B cell (primary cell): ENCODE measurements around the gene LUC7L. TPM values are rescaled to one million over a fixed set of nuclear protein-coding genes. Genes with fewer than 3 reads are reported as not detected.
"Not testable (repeated sequence)": the region's sequence is repeated elsewhere in the genome, so short reads cannot be mapped to it uniquely, and the experiment has no call there.

Source experiments
- ATAC-seq: fragments of 200-7000 bp; cut with Tn5 transposase; one replicate; pipeline ENCODE4 v1.10.0; 2021; ENCODE audit warnings: low read depth, mild to moderate bottlenecking, moderate number of reproducible peaks, moderate library complexity
- CTCF ChIA-PET: fragments of 350-600 bp; sonication (Branson Sonifier 250); formaldehyde crosslinking; loops from one replicate; lab custom pipeline; 2021; ENCODE audit warnings: antibody characterized with exemption, inconsistent platforms; lab: Charles Lee
- POLR2A ChIA-PET: fragments of 350-600 bp; sonication (Branson Sonifier 250); formaldehyde crosslinking; loops from one replicate; lab custom pipeline; 2021; ENCODE audit warnings: antibody characterized with exemption; lab: Charles Lee
- DNase-seq: peaks from one replicate; pipeline ENCODE4 v3.0.0; 2013
- H2AFZ ChIP-seq: 2 replicates; pipeline ENCODE4 v1.6.1; 2012; ENCODE audit warnings: mild to moderate bottlenecking, low read depth, low read length; ENCODE audit not compliant: insufficient read depth, poor library complexity, severe bottlenecking
- H3K27ac ChIP-seq, 2 donors: 1 replicate in 1 of 2; 2 replicates in 1 of 2; pipeline ENCODE4 v1.5.1; 2012 to 2013; ENCODE audit warnings: low read length in 2 of 2, mild to moderate bottlenecking in 2 of 2, moderate library complexity in 1 of 2
- H3K27me3 ChIP-seq, 4 experiments: fragments of 200-600 bp in 1 of 4; sonication (generic) in 1 of 4; replicated peaks in 1 of 4; 1 replicate in 2 of 4; 2 replicates in 2 of 4; pipeline versions ENCODE4 v1.6.1 to v1.7.0; 2013 to 2016; ENCODE audit warnings: low read length in 3 of 4, mild to moderate bottlenecking in 2 of 4, mixed read lengths in 1 of 4, moderate library complexity in 1 of 4; ENCODE audit not compliant: insufficient read depth in 4 of 4, control insufficient read depth in 3 of 4; ENCODE audit errors: control extremely low read depth in 1 of 4
- H3K36me3 ChIP-seq, 2 experiments: replicated peaks in 1 of 2; 1 replicate in 1 of 2; 2 replicates in 1 of 2; pipeline versions ENCODE4 v1.6.1 to v1.7.1; 2013; ENCODE audit warnings: low read length in 1 of 2; ENCODE audit not compliant: insufficient read depth in 2 of 2, control insufficient read depth in 1 of 2; ENCODE audit errors: control extremely low read depth in 1 of 2, extremely low read depth in 1 of 2
- H3K4me1 ChIP-seq, 2 donors: fragments of 200-600 bp in 1 of 2; sonication (generic) in 1 of 2; 1 replicate in 1 of 2; 2 replicates in 1 of 2; pipeline versions ENCODE4 v1.5.1 to v1.6.1; 2013 to 2017; ENCODE audit warnings: low read length in 2 of 2; ENCODE audit not compliant: control insufficient read depth in 2 of 2, insufficient read depth in 2 of 2
- H3K4me2 ChIP-seq: replicated peaks from 2 replicates; pipeline ENCODE3; 2012; ENCODE audit warnings: mild to moderate bottlenecking, low read depth, low read length; ENCODE audit not compliant: poor library complexity, severe bottlenecking
- H3K4me3 ChIP-seq, 5 experiments: fragments of 200-600 bp in 1 of 5; sonication (generic) in 1 of 5; 1 replicate in 3 of 5; 2 replicates in 2 of 5; pipeline versions ENCODE4 v1.5.1 to v1.7.0; 2011 to 2016; ENCODE audit warnings: low read length in 4 of 5, mild to moderate bottlenecking in 4 of 5, low read depth in 2 of 5, control low read depth in 1 of 5, moderate library complexity in 1 of 5; ENCODE audit not compliant: insufficient read depth in 1 of 5; ENCODE audit errors: control extremely low read depth in 1 of 5, extremely low read depth in 1 of 5
- H3K79me2 ChIP-seq: fragments of 200-600 bp; sonication (generic); one replicate; pipeline ENCODE4 v1.6.0; 2016; ENCODE audit warnings: low read length; ENCODE audit not compliant: control insufficient read depth, insufficient read depth
- H3K9ac ChIP-seq: fragments of 200-600 bp; sonication (generic); 2 replicates; pipeline ENCODE4 v1.6.1; 2017; ENCODE audit warnings: mild to moderate bottlenecking, low read length, moderate library complexity
- H3K9me3 ChIP-seq, 3 donors: one replicate each; pipeline versions ENCODE4 v1.6.1 to v1.7.1; 2013; ENCODE audit warnings: low read length in 2 of 3; ENCODE audit not compliant: control insufficient read depth in 2 of 3, insufficient read depth in 1 of 3; ENCODE audit errors: control extremely low read depth in 1 of 3
- H4K20me1 ChIP-seq: 2 replicates; pipeline ENCODE4 v1.6.0; 2012; ENCODE audit warnings: mild to moderate bottlenecking, low read length; ENCODE audit not compliant: insufficient read depth, control insufficient read depth, poor library complexity, severe bottlenecking
- H3K27ac Mint-ChIP-seq: one replicate; pipeline ENCODE4 v1.8.0; 2021; ENCODE audit warnings: mixed read lengths
- H3K27me3 Mint-ChIP-seq: one replicate; pipeline ENCODE4 v1.8.0; 2021; ENCODE audit warnings: mixed read lengths
- H3K4me1 Mint-ChIP-seq: one replicate; pipeline ENCODE4 v1.8.0; 2021; ENCODE audit warnings: mixed read lengths
- H3K4me3 Mint-ChIP-seq: one replicate; pipeline ENCODE4 v1.8.0; 2021; ENCODE audit warnings: mixed read lengths
- H3K9me3 Mint-ChIP-seq: one replicate; pipeline ENCODE4 v1.8.0; 2022; ENCODE audit warnings: mixed read lengths; ENCODE audit not compliant: insufficient read depth
- EZH2 ChIP-seq: IDR thresholded peaks from 2 replicates; pipeline ENCODE4 v1.6.1; 2012; ENCODE audit warnings: borderline replicate concordance, low read depth, mild to moderate bottlenecking, moderate library complexity, low read length; ENCODE audit not compliant: insufficient read depth, poor library complexity, severe bottlenecking
- WGBS: methylation state at CpG from one replicate; pipeline ENCODE4 v1.1.5; 2013; ENCODE audit warnings: missing lambda C conversion rate; ENCODE audit not compliant: insufficient coverage; 5-methylcytosine and 5-hydroxymethylcytosine counted together
- intact Hi-C: fragments of 100-400 bp; cut with micrococcal nuclease; formaldehyde crosslinking; loops from one replicate; pipeline ENCODE4 v1.10.0; 2022
- polyA plus RNA-seq: library from polyadenylated mRNA; depleted of rRNA; stranded (reverse); fragments of >200 nt; gene quantifications from 2 replicates; pipeline ENCODE4 v1.2.3, GENCODE V29; 2012
- total RNA-seq, 2 donors: library from RNA; stranded (reverse); fragments of 120-200 nt in 1 of 2; gene quantifications; 1 replicate in 1 of 2; 2 replicates in 1 of 2; pipeline versions ENCODE4 v1.2.3 to v1.2.4, GENCODE V29; 2013 to 2022
- TF ChIP-seq, protein P1 (sequence below): fragments of 200-600 bp; IDR thresholded peaks from one replicate; pipeline ENCODE4 v1.8.0; 2022; ENCODE audit warnings: antibody characterized with exemption, mild to moderate bottlenecking

The LUC7L gene
- total and polyA plus RNA-seq, 2 donors (not counting 1 experiment from before 2014, with no cell fraction given): 148 to 181 TPM

DNA sequence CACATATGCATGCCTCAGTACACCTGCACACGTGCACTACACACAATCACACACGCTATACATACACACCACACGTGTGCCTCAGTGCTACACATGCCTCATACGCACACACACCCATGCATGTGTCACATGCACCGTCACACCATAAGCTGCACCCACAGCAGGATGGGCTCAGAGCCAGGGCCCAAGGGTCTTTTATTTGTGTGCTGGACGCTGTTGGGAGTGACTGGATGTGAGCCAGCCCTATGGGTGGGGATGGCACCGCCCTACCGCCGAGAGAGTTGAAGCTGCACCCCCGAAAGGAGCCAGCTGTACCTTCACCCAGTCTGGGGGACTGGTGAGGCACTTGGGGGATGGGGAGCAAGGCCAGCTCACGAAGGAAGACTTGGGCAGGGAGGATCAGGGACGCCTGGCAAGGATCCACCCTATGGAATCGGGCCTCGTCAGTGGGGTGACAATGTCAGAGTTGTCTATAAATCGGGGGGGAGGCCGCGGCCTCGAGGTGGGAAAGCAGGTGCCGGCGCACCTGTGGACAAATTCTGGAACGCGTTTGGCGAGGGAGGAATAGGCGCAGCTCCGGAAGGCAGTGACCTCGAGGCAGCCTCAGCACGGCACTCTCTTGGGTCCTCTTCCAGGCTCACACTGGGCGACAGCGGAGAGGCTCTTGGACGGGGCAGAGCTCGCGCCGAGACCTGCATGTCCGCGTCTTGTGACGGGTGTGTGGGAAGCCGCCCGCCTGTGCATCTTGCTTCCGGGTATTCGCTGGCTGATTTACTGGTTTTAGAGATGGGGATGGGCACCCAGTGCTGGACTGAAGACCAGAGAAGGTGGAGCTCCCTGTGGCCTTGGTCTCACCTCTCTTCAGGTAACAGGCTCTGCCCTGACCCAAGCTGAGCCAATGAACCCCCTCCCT, 39.1 kb upstream of the LUC7L start:
- H3K9me3 Mint-ChIP-seq: no peaks in the 10 kb centered on the region
- H3K9ac ChIP-seq: no peak overlapping the region
- POLR2A ChIA-PET: no interaction called here
- H3K4me1 ChIP-seq: no peaks in the 10 kb centered on the region
- intact Hi-C loops: no loop called here
- H3K4me1 Mint-ChIP-seq: no peaks in the 10 kb centered on the region
- H3K27me3 ChIP-seq: peaks cover 0 to 5% (median 0%) of the 10 kb centered on the region in 4 experiments
- peaks cover 0 to under 1% of the 10 kb centered on the region in 2 experiments for H3K36me3 ChIP-seq
- H3K4me2 ChIP-seq: no peak overlapping the region
- no peaks in the 10 kb centered on the region for H3K79me2 ChIP-seq
- DNase-seq: no peak
- TF ChIP-seq EZH2: no peak
- TF ChIP-seq, protein P1, sequence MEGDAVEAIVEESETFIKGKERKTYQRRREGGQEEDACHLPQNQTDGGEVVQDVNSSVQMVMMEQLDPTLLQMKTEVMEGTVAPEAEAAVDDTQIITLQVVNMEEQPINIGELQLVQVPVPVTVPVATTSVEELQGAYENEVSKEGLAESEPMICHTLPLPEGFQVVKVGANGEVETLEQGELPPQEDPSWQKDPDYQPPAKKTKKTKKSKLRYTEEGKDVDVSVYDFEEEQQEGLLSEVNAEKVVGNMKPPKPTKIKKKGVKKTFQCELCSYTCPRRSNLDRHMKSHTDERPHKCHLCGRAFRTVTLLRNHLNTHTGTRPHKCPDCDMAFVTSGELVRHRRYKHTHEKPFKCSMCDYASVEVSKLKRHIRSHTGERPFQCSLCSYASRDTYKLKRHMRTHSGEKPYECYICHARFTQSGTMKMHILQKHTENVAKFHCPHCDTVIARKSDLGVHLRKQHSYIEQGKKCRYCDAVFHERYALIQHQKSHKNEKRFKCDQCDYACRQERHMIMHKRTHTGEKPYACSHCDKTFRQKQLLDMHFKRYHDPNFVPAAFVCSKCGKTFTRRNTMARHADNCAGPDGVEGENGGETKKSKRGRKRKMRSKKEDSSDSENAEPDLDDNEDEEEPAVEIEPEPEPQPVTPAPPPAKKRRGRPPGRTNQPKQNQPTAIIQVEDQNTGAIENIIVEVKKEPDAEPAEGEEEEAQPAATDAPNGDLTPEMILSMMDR: no peak
- no peak overlapping the region for H3K27ac ChIP-seq
- H3K27me3 Mint-ChIP-seq: peaks cover 3% of the 10 kb centered on the region
- 92% methylated on average over 39 of the region's 40 CpGs for WGBS
- H3K27ac Mint-ChIP-seq: no peak overlapping the region
- H2AFZ ChIP-seq: no peak overlapping the region
- no peaks in the 10 kb centered on the region for H4K20me1 ChIP-seq
- CTCF ChIA-PET: no interaction called here
- H3K9me3 ChIP-seq: no peaks in the 10 kb centered on the region
- ATAC-seq: no peak
- H3K4me3 ChIP-seq: no peak overlapping the region
- no peak overlapping the region for H3K4me3 Mint-ChIP-seq

DNA sequence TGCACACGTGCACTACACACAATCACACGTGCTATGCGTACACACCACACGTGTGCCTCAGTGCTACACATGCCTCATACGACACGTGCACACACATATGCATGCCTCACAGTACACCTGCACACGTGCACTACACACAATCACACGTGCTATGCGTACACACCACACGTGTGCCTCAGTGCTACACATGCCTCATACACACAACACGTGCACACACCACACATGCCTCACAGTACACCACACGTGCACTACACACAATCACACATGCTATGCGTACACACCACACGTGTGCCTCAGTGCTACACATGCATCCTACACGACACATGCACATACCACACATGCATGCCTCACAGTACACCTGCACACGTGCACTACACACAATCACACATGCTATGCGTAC, 38.3 kb upstream of the LUC7L start:
- intact Hi-C loops, H3K4me3 ChIP-seq, H3K9me3 Mint-ChIP-seq, DNase-seq, H3K9ac ChIP-seq, H3K9me3 ChIP-seq, CTCF ChIA-PET, H3K4me1 ChIP-seq, H3K4me1 Mint-ChIP-seq, H3K4me2 ChIP-seq, H3K79me2 ChIP-seq, ATAC-seq, POLR2A ChIA-PET, H3K36me3 ChIP-seq, H2AFZ ChIP-seq, H3K27ac ChIP-seq, H3K27me3 ChIP-seq, H4K20me1 ChIP-seq, H3K27ac Mint-ChIP-seq, H3K4me3 Mint-ChIP-seq, H3K27me3 Mint-ChIP-seq: not testable (repeated sequence)
- 97% methylated on average over 17 of the region's 17 CpGs for WGBS
